Measurements from ENCODE around the gene PHLDB1. TPM values are rescaled to one million over a fixed set of nuclear protein-coding genes. Genes with fewer than 3 reads are reported as not detected.

PHLDB1 gene
- polyA plus RNA-seq, 2 of the 4 experiments (the other 2 are of a cell fraction), result 5.9 to 20.0 TPM

DNA sequence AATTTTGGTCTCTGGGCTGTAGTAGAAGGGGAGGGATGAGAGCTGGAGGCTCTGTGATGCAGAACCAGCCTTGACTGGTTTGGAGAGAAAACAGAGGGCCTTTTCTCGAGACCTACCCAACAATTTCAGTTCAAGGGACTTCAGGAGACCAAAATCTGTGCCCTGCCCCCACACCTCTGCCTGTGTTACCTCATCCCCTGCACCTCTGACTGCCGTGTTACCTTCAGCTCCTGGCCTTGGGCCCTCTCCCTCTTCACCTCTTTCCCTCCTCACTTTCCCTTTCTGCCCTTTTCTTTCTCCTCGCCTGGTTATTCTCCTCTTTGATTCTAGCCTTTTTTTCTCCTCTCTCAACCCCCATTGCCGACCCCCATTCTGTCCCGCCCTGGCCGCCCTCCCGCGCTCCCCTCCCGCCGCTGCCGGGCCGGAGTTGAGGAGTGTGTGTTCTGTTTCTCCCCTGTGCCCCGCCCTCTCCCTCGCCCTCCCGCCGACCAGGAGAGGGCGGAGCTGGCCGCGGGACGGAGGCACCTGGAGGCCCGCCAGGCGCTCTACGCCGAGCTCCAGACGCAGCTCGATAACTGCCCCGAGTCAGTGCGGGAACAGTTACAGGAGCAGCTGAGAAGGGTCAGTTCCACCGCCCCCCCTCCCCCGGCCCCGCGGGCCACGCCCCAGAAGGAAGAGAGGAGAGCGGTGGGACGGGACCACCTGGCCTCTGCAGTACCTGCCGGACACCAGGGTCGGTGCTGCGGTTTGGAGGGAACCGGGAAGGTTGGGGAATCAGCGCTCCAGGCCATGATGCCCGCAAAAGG lies 27.2 kb downstream of the PHLDB1 start:
- no peaks in the 10 kb centered on the region for H3K9me3 ChIP-seq
- DNase-seq (ENCODE audit: low read depth in 1 of 2, low spot score in 1 of 2) (no peak), ATAC-seq (no peak), FAIRE-seq (no peak)
- no peak overlapping the region for H3K4me3 ChIP-seq
- no peak overlapping the region for H3K27ac ChIP-seq
- no peak for TF ChIP-seq HEYL (CRISPR knock-in tag; IDR thresholded peaks at IDR 0.05)
- POLR2A ChIA-PET, result no interaction called here
- WGBS (ENCODE audit: missing lambda C conversion rate), result 84% methylated on average over 4 of the region's 41 CpGs
- H3K4me1 ChIP-seq, result peaks cover 5% of the 10 kb centered on the region; the same call in 2 of the 3 replicates
- CTCF ChIA-PET, result interaction anchor here (1.1 to 20.3 kb wide), 3 partner anchors 8 to 28 kb away, joined by 3 to 224 read pairs (median 7); partner anchors contain the start of gene PHLDB1
- H3K4me2 ChIP-seq, result no peak overlapping the region

DNA sequence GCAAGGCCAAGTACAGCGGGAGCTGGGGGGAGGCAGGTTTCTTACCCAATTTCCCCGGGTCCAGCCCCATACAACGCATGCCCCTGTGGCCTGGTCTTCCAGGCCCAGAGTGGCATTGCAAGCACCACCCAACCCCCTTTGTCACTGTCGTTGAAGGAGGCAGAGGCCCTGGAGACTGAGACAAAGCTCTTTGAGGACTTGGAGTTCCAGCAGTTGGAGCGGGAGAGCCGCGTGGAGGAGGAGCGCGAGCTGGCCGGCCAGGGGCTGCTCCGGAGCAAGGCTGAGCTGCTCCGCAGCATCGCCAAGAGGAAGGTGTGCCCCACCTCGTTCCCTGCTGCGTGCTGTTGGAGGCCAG lies 27.8 kb downstream of the PHLDB1 start:
- CTCF ChIA-PET, result interaction anchor here (2.2 to 20.3 kb wide), 3 partner anchors 24 to 40 kb away, joined by 10 to 224 read pairs (median 12); partner anchors contain the start of gene PHLDB1

DNA sequence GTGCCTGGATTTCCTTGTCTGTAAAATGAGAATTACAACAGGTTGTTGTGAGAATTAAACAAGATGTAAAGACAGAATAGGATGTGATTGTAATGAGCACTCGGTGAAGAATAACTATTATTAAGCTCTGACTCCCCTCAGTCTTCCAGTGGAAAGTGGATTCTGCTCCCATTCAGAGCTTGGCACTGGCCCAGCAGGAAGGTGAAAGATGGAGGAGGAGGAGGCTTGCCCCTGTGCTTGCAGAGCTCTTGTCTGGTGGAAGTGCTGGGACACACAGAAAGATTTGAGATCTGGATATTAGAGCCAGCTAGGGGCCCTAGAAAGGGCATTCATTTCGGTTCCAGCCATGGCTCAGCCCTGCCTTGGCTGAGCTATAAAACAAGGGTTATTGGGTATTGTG lies 28.2 kb downstream of the PHLDB1 start:
- no peak for TF ChIP-seq ATOH8 (CRISPR knock-in tag; IDR thresholded peaks at IDR 0.05; ENCODE audit: low read depth)
- TF ChIP-seq EHMT2 (IDR thresholded peaks at IDR 0.05; ENCODE audit: low read depth), result no peak
- no peak for TF ChIP-seq RCOR1 (IDR thresholded peaks at IDR 0.05; ENCODE audit: low read depth, low read length)
- no peak for TF ChIP-seq SMC3 (IDR thresholded peaks at IDR 0.05)
- no peak for TF ChIP-seq BCL3 (IDR thresholded peaks at IDR 0.05)
- no peak for TF ChIP-seq TFCP2L1 (CRISPR knock-in tag; IDR thresholded peaks at IDR 0.05)
- no peak for TF ChIP-seq POLR2AphosphoS2 (conservative IDR thresholded peaks at IDR 0.05; ENCODE audit: low read length)
- no peak for TF ChIP-seq CBX2 (IDR thresholded peaks at IDR 0.05; ENCODE audit: borderline replicate concordance, low read depth)
- TF ChIP-seq MAFK (IDR thresholded peaks at IDR 0.05; ENCODE audit: partially characterized antibody), result no peak
- no peak for TF ChIP-seq CTCF (IDR thresholded peaks at IDR 0.05)
- TF ChIP-seq CHD4 (IDR thresholded peaks at IDR 0.05; ENCODE audit: borderline replicate concordance), result no peak
- no peak for TF ChIP-seq NR3C1 (IDR thresholded peaks at IDR 0.05)
- no peak for TF ChIP-seq HDAC2 (IDR thresholded peaks at IDR 0.05)
- no peak for TF ChIP-seq HOXB13 (CRISPR knock-in tag; IDR thresholded peaks at IDR 0.05; ENCODE audit: low read depth)
- TF ChIP-seq BHLHE40 (IDR thresholded peaks at IDR 0.05; ENCODE audit: low read depth, low read length), result no peak
- TF ChIP-seq RFX5 (IDR thresholded peaks at IDR 0.05), result no peak
- no peak for TF ChIP-seq CBX8 (IDR thresholded peaks at IDR 0.05)
- TF ChIP-seq HES2 (IDR thresholded peaks at IDR 0.05), result no peak
- ATAC-seq, result no peak
- ChIA-PET CTCF (interaction anchor here (1.5 to 20.3 kb wide), 4 partner anchors 8 to 40 kb away, joined by 7 to 224 read pairs (median 11); partner anchors contain the start of gene PHLDB1), POLR2A (interaction anchor here (0.9 kb wide), 1 partner anchor 12 kb away, joined by 3 read pairs; no protein-coding TSS in a partner anchor)
- no peak for FAIRE-seq
- Histone ChIP-seq H3K4me1 (peaks cover 5% of the 10 kb centered on the region; the same call in 2 of the 3 replicates), H3K4me3 (no peak overlapping the region), H3K4me2 (no peak overlapping the region), H3K9me3 (no peaks in the 10 kb centered on the region), H3K27ac (no peak overlapping the region)
- no peak for DNase-seq (ENCODE audit: low read depth in 1 of 2, low spot score in 1 of 2)
- WGBS (ENCODE audit: missing lambda C conversion rate), result 75% methylated on average over 2 of the region's 2 CpGs

More for the DNA sequence above, 27.8 kb downstream of the PHLDB1 start:
- Histone ChIP-seq H3K9me3 (no peaks in the 10 kb centered on the region), H3K4me3 (no peak overlapping the region), H3K4me1 (peaks cover 5% of the 10 kb centered on the region; the same call in 2 of the 3 replicates), H3K27ac (no peak overlapping the region), H3K4me2 (no peak overlapping the region)
- TF ChIP-seq MAX (IDR thresholded peaks at IDR 0.05), result no peak
- TF ChIP-seq KDM5A (IDR thresholded peaks at IDR 0.05), result no peak
- no peak for TF ChIP-seq CTCF (IDR thresholded peaks at IDR 0.05)
- TF ChIP-seq JUNB (IDR thresholded peaks at IDR 0.05), result no peak
- no peak for TF ChIP-seq SREBF2 (IDR thresholded peaks at IDR 0.05)
- no peak for FAIRE-seq
- no peak for ATAC-seq
- POLR2A ChIA-PET, result no interaction called here
- no peak for DNase-seq (ENCODE audit: low read depth in 1 of 2, low spot score in 1 of 2)
- WGBS (ENCODE audit: missing lambda C conversion rate), result 79% methylated on average over 6 of the region's 15 CpGs
